NCI-H2107 treated with DMSO at 0.1 percent for 48 hours (cell line): ENCODE results near the gene NCOA4.
"Not testable (repeated sequence)": the region's sequence is repeated elsewhere in the genome, so short reads cannot be mapped to it uniquely, and the experiment has no call there.

Experiments used
- DNase-seq: peaks from one replicate; lab custom pipeline; 2025; ENCODE audit not compliant: unreplicated experiment; lab: John Stamatoyannopoulos, UW

The NCOA4 gene

GRCh38 chr10:45985590-45985989, 44.8 kb downstream of the NCOA4 start:
- not testable (repeated sequence) for DNase-seq

- not testable (repeated sequence) for DNase-seq
Observed at GRCh38 chr10:45984473-45984872, 46.0 kb downstream of the NCOA4 start.

DNA sequence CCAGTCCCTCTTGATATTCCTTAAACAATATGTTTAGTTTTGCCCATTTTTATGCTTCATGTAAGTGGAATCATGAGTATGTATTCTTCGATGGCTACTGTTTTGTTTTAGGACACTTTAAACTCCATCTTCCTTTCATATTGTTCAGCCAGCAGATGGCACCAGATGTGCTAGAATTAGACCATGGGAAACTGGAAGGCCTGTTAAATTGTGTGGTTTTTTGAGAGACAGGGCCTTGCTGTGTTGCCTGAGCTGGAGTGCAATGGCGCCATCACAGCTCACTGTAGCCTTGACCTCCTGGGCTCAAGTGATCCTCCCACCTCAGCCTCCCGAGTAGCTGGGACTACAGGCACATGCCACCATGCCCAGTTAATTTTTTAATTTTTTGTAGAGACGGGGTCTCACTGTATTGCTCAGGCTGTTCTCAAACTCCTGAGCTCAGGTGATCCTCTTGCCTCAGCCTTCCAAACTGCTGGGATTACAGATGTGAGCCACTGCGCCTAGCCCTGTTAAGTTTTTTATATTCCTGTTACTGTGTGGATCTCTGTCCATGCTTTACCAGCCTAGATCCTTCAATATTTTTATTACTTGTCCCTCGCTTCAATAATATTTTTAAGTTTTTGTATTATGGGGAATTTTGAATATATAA, 46.8 kb downstream of the NCOA4 start:
- not testable (repeated sequence) for DNase-seq

- DNase-seq = not testable (repeated sequence)
Observed at GRCh38 chr10:45981367-45981766, 49.1 kb downstream of the NCOA4 start.

DNA sequence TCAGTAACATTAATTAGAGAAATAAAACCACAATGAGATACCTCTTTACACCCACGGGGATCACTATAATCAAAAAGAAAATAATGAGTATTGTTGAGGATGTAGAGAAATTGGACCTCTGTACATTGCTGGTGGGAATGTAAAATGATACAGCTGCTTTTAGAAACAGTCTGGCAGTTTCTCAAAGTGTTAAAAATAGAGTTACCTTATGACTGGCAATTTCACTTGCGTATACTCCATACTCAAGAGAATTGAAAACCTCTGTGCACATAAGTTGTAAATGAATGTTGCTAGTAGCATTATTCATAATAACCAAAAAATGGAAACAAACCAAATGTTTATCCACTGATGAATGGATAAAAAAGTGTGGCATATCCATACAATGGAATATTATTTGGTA, 51.9 kb downstream of the NCOA4 start:
- not testable (repeated sequence) for DNase-seq

DNA sequence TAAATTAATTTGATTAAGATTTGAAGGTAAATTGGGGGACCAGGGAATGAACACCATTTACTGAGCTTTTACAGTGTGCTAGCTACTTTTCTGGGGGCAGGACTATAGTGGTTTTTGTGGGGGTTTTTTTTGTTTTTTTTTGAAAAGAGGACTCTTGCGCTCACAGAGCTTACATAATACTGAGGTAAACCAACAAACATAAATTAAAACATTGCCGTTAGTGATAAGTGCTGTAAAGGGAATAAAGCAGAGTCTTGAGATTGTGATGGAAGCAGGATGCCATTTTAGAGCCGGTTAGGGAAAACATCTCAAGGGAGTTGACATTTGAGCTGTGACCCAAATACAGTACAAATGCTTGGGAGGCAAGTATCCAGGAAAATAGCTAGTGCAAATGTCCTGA, 56.4 kb downstream of the NCOA4 start:
- DNase-seq = not testable (repeated sequence)

DNA sequence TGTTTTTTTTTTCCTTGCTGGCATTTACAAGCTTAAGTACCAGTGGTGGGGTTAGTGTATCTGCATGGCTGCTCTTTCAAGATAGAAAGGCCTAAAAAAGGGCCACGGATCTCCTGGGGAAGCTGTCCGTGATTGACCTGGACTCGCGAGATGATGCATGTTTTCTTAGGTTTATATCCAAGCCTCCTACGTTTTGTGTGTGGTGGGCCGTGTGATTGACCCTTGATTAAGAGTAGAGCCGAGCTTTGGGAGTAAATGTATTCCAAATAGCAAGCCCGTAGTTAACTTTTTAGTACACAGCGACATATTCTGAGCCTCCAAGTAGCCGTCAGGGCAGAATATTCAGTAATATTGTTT, 57.6 kb downstream of the NCOA4 start:
- DNase-seq = not testable (repeated sequence)

- not testable (repeated sequence) for DNase-seq
Observed at GRCh38 chr10:45972106-45972812, 58.2 kb downstream of the NCOA4 start, which contains the start of gene TIMM23. TIMM23 (plus strand) TSS chr10:45972489; CDS start chr10:45972625, 136 bp downstream.

GRCh38 chr10:45971742-45972105, 58.7 kb downstream of the NCOA4 start:
- DNase-seq = not testable (repeated sequence)

GRCh38 chr10:45971019-45971418, 59.4 kb downstream of the NCOA4 start:
- DNase-seq = not testable (repeated sequence)

- DNase-seq = not testable (repeated sequence)
Observed at GRCh38 chr10:45962686-45963452, 67.6 kb downstream of the NCOA4 start.

DNA sequence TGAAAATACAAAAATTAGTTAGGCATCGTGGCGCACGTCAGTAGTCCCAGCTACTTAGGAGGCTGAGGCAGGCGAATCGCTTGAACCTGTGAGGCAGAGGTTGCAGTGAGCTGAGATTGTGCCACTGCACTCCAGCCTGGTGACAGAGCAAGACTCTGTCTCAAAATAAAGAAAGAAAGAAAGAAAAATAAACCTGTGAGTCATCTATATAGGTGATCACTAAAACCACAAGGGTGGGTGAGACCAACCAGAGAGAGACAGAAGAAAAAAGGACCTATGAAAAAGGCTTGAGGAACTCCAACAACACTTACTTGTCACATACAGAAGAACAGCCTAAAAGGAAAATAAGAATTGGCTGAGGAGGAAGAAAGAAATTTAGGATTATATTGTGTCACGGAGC, 72.5 kb downstream of the NCOA4 start:
- not testable (repeated sequence) for DNase-seq

GRCh38 chr10:45956634-45957033, 73.8 kb downstream of the NCOA4 start:
- DNase-seq = not testable (repeated sequence)
